Measurements from ENCODE around the gene GNB5. TPM values are rescaled to one million over a fixed set of nuclear protein-coding genes. Genes with fewer than 3 reads are reported as not detected.

The GNB5 gene
- total RNA-seq, 1 experiment from 2014 or later, result 29.8 TPM

GRCh38 chr15:52218816-52219215 lies 27.6 kb upstream of the GNB5 start:
- H3K79me2 ChIP-seq (ENCODE audit: insufficient read depth, low read length), result no peaks in the 10 kb centered on the region
- no peak overlapping the region for H3K56ac ChIP-seq (ENCODE audit: insufficient read length, low read depth, low read length)
- no peak overlapping the region for H2BK120ac ChIP-seq (ENCODE audit: low read depth, low read length, poor library complexity, severe bottlenecking)
- no peaks in the 10 kb centered on the region for H3K9me3 ChIP-seq (ENCODE audit: control insufficient read depth, low read depth, low read length)
- no peak overlapping the region for H2AFZ ChIP-seq (ENCODE audit: low read length)
- H4K8ac ChIP-seq (replicated peaks; ENCODE audit: insufficient read length, low read depth, low read length), result no peak overlapping the region
- no peaks in the 10 kb centered on the region for H4K20me1 ChIP-seq (ENCODE audit: control insufficient read depth, insufficient read depth, insufficient read length)
- H2BK5ac ChIP-seq (ENCODE audit: insufficient read length, low read length), result no peak overlapping the region
- H2BK12ac ChIP-seq (ENCODE audit: insufficient read length, low read depth, low read length), result no peak overlapping the region
- H3K4me1 ChIP-seq (ENCODE audit: insufficient read depth, low read length), result no peaks in the 10 kb centered on the region
- no peak overlapping the region for H3K4ac ChIP-seq (ENCODE audit: low read depth, low read length)
- no peak overlapping the region for H3K23ac ChIP-seq (ENCODE audit: insufficient read length, low read depth, low read length)
- no peak overlapping the region for H4K5ac ChIP-seq (ENCODE audit: insufficient read length, low read depth, low read length)
- no peaks in the 10 kb centered on the region for H3K27me3 ChIP-seq (ENCODE audit: insufficient read depth, low read length)
- H3K27ac Mint-ChIP-seq, result no peak overlapping the region
- TF ChIP-seq, protein P1, sequence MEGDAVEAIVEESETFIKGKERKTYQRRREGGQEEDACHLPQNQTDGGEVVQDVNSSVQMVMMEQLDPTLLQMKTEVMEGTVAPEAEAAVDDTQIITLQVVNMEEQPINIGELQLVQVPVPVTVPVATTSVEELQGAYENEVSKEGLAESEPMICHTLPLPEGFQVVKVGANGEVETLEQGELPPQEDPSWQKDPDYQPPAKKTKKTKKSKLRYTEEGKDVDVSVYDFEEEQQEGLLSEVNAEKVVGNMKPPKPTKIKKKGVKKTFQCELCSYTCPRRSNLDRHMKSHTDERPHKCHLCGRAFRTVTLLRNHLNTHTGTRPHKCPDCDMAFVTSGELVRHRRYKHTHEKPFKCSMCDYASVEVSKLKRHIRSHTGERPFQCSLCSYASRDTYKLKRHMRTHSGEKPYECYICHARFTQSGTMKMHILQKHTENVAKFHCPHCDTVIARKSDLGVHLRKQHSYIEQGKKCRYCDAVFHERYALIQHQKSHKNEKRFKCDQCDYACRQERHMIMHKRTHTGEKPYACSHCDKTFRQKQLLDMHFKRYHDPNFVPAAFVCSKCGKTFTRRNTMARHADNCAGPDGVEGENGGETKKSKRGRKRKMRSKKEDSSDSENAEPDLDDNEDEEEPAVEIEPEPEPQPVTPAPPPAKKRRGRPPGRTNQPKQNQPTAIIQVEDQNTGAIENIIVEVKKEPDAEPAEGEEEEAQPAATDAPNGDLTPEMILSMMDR (conservative IDR thresholded peaks at IDR 0.05), result no peak
- no peak overlapping the region for H3T11ph ChIP-seq (ENCODE audit: low read length)
- WGBS (ENCODE audit: extremely low coverage, insufficient read length, low lambda C conversion rate), result no CpG with 5 or more reads among the region's 4 CpGs
- no peaks in the 10 kb centered on the region for H3K4me1 Mint-ChIP-seq
- H3K9me3 Mint-ChIP-seq, result no peaks in the 10 kb centered on the region
- H3K9ac ChIP-seq (ENCODE audit: extremely low read depth, insufficient read length, low read length), result no peak overlapping the region
- no peak overlapping the region for H3K18ac ChIP-seq (ENCODE audit: insufficient read length, low read depth, low read length)
- no peak overlapping the region for H2BK20ac ChIP-seq (ENCODE audit: low read depth, low read length, poor library complexity, severe bottlenecking)
- H3K14ac ChIP-seq (ENCODE audit: insufficient read depth, low read length), result no peak overlapping the region
- no peak overlapping the region for H3K27ac ChIP-seq (ENCODE audit: insufficient read length, low read depth, low read length)
- no peak overlapping the region for H2AK5ac ChIP-seq (ENCODE audit: insufficient read length, low read length)
- no peak overlapping the region for H4K91ac ChIP-seq (ENCODE audit: insufficient read length, low read depth, low read length)
- H3K23me2 ChIP-seq (ENCODE audit: insufficient read length, low read depth, low read length, poor library complexity, severe bottlenecking), result no peaks in the 10 kb centered on the region
- DNase-seq, result no peak
- no peaks in the 10 kb centered on the region for H3K27me3 Mint-ChIP-seq (ENCODE audit: low read depth)
- H2BK15ac ChIP-seq (ENCODE audit: low read depth, low read length), result no peak overlapping the region
- peaks cover 16 to 68% (median 40%) of the 10 kb centered on the region in 3 experiments; a peak in 6 of 7 replicates for H3K36me3 Mint-ChIP-seq (ENCODE audit: insufficient read depth in 1 of 3, low read depth in 3 of 3)
- no peak overlapping the region for H3K4me2 ChIP-seq (ENCODE audit: insufficient read depth, insufficient read length, low read length)
- H3K4me3 Mint-ChIP-seq, result no peak overlapping the region
- no peaks in the 10 kb centered on the region for H3K79me1 ChIP-seq (ENCODE audit: insufficient read depth, low read depth, low read length, poor library complexity, severe bottlenecking)

Data from H9 (cell line).